Measurements from ENCODE around the gene ARID3B.

DNA sequence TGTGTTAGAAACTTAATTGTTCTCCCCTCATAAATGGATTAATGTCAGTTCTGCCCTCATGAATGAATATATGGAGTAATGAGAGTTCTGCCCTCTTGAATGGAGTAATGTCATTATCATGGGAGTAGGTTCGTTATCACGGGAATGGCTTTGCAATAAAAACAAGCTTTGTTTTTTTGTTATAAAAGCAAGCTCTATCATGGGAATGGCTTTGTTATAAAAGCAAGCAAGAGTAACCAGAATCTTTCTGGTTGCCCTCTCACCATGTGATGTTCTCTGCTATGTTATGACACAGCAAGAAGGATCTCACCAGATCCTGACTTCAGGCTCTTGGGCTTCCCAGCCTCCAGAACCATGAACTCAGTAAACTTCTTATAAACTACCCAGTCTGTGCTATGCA, 41.7 kb upstream of the ARID3B start:
- no peak for TF ChIP-seq POLR2A (IDR thresholded peaks at IDR 0.05)
- TF ChIP-seq, protein P1, sequence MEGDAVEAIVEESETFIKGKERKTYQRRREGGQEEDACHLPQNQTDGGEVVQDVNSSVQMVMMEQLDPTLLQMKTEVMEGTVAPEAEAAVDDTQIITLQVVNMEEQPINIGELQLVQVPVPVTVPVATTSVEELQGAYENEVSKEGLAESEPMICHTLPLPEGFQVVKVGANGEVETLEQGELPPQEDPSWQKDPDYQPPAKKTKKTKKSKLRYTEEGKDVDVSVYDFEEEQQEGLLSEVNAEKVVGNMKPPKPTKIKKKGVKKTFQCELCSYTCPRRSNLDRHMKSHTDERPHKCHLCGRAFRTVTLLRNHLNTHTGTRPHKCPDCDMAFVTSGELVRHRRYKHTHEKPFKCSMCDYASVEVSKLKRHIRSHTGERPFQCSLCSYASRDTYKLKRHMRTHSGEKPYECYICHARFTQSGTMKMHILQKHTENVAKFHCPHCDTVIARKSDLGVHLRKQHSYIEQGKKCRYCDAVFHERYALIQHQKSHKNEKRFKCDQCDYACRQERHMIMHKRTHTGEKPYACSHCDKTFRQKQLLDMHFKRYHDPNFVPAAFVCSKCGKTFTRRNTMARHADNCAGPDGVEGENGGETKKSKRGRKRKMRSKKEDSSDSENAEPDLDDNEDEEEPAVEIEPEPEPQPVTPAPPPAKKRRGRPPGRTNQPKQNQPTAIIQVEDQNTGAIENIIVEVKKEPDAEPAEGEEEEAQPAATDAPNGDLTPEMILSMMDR (IDR thresholded peaks at IDR 0.05), result no peak

All from testis (tissue), 2 donors.